ENCODE measurements around the gene TNP2.
A peak's percentile ranks its signal among the peaks of the same experiment; 100 is the strongest.
"Not testable (repeated sequence)": the region's sequence is repeated elsewhere in the genome, so short reads cannot be mapped to it uniquely, and the experiment has no call there.

The TNP2 gene

DNA sequence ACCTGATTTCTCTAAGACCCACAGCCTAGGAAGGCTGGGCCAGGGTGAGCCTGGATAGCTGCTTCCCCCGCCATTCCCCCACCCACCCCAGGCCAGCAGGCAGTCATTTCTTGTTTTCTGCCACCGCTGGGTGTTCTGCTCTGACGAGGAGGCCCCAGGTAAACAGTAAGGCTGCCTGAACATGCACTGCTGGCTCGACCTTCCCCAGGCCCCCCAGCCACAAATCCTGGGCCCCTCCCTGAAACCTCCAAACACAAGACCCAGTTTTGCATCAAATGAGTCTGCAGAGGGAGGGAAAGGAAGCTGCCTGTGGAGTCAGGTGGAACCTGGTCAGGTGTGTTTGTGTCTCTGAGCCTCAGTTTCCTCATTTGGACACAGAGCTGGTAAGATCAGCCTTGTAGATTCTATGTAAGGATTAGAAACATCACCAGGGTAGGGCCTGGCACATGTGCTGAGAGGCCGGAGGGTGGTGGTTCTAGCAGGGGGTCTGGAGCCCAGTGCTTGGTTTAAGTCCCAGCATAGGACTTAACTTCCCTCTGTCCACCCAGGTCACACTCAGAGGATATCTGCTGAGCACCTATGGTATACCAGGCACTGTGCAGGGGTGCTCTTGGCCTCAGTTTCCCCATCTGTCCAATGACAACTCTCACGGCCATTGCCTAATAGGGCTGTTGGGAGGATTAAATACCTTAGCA, 30.9 kb upstream of the TNP2 start:
- no peak for DNase-seq (ENCODE audit: low read depth)

DNA sequence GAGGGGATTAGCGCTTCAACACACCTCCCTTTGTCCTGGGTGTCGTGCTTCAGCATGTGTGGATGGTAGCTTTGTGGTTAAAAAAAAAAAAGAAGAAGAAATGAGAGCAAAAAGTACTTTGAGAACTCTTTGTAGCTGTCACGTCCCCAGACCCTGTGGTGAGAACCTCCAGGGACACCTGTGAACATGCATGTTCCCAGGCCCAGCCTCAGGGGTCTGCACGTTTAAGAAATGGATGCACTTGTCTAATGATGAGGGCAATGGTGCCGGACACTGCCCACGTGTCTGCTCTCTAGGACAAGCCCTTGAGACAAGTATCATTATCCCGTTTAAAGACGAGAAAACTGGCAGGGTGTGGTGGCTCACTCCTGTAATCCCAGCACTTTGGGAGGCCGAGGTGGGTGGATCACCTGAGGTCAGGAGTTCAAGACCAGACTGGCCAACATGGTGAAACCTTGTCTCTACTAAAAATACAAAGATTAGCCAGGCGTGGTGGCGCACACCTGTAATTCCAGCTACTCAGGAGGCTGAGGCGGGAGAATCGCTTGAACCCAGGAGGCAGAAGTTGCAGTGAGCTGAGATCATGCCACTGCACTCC, 29.9 kb upstream of the TNP2 start:
- DNase-seq (ENCODE audit: low read depth) = not testable (repeated sequence)

- no peak for DNase-seq (ENCODE audit: low read depth)
Measured at GRCh38 chr16:11298143-11298900, 29.2 kb upstream of the TNP2 start.

DNA sequence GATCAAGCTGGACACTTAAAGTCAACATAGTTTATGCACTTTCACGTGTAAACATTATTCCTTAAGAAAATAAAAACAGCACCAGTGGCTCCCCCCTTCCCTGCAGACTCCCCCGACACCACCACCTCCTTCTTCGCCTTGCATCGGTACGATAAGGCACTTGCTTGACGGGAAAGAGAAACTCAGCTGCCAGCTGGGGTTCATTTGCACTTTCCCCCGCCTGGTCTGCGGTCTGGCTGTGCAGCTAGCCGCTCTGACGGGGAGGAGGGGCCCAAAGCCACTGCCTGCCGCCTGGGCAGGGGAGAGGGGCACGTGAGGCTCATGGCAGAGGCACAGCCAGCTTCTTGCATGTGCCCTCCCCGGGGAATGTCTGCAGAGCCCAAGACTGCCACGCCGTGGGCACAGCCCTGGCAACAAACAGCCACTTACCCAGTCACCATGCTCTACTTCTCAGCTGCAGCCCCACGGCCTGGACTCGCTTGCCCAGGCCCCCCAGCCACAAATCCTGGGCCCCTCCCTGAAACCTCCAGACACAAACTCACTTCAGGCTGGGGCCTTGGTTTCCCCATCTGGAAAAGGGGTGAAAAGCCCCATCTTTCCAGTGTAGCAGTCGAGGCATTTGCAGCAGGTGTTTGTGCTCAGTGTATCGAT, 28.5 kb upstream of the TNP2 start:
- DNase-seq (ENCODE audit: low read depth) = peak; percentile 37

DNA sequence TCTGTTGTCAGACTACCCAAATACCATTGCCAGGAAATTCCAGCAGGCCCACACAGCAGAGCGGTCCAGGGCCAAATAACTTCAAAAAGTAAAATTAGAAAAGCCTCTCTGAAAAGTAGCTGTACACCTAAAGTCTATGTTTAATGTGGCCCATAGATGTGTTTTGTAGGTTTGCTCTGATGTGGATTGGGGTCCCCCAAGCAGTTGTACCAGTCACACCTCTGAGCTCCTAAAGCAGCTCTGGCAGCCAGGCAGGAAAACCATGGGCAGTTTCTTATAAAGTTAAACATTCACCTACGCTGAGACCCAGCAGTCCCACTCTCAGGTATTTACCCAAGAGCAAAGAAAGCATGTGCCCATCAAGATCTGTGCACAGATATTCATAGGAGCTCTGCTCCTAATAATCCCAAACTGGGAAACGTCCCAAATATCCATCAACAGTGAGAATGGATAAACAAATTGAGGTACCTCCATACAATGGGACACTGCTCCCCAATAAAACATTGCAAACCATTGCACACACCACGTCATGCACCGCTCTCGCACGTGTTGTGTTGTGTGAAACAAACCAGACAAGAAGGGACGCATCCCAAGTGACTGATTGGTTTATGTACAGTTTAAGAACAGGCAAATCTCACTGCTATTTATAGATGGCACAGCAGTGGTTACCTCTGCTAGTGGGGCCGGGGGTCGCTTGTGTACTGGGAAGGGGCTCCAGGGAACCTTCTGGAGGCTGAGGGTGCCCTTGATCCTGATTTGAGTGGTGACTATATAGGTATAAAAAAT, 27.8 kb upstream of the TNP2 start:
- DNase-seq (ENCODE audit: low read depth) = no peak

DNA sequence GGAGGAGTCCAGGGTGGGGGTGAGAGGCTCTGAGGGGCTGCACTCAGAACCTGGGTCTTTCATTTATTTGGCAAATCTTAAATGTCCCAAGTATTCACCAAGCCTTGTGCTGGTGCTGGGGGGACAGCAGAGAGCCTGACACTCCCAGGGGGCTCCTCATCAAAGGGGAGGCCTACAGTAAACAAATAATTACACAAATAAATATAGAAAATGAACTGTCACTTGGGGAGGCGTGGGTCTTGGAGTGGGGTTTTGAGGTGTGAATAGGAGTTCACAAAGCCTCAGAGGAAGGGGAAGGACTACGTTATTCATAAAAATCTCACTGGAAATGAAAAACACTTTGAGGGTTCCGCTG, 27.2 kb upstream of the TNP2 start:
- DNase-seq (ENCODE audit: low read depth) = no peak

- DNase-seq (ENCODE audit: low read depth) = no peak
Measured at GRCh38 chr16:11295672-11296071, 26.5 kb upstream of the TNP2 start.

DNA sequence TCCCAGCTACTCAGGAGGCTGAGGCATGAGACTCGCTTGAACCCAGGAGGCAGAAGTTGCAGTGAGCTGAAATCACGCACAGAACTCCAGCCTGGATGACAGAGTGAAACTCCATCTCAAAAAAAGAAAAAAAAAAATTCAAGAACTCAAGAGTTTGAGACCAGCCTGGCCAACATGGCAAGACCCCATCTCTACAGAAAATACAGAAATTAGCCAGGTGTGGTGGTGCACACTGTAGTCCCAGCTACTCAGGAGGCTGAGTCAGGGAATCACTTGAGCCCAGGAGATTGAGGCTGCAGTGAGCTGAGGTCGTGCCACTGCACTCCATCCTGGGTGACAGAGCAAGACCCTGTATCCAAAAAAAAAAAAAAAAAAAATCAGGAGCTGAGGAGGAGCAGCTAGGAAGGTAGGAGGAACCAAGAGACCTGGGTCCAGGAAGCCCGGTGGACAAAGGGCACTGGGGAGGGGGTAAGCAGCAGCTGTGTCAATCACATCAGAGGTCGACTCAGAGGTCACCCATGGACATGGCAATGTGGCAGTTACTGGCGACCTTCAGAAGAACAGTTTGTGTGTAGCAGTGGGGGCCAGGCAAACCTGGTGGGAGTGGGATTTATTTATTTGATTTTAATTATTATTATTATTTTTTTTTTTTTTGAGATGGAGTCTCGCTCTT, 23.1 kb upstream of the TNP2 start:
- no peak for DNase-seq (ENCODE audit: low read depth)

- DNase-seq (ENCODE audit: low read depth) = no peak
Measured at GRCh38 chr16:11291091-11291703, 22.1 kb upstream of the TNP2 start.

- no peak for DNase-seq (ENCODE audit: low read depth)
Measured at GRCh38 chr16:11290102-11290893, 21.2 kb upstream of the TNP2 start.

GRCh38 chr16:11289696-11290095, 20.6 kb upstream of the TNP2 start:
- not testable (repeated sequence) for DNase-seq (ENCODE audit: low read depth)

DNA sequence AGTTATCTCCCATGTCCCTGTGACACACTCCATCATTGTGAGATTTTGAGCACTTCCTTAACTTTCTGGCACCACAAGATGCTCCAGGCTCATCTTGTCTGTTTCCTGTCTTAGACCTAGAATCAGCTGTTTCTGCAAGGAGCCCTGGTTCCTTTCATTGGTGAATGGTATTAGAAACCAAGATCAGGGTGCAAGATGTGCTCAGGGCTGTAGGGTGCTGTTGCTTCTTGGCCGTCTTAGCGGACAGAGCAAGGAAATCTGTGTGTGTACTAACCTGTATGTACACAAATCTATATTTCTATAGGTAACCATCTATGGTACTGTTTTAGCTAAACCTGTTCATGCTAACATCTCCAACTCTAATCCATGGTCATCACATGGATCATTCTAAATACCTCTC, 20.1 kb upstream of the TNP2 start:
- DNase-seq (ENCODE audit: low read depth) = no peak

- DNase-seq (ENCODE audit: low read depth) = no peak
Measured at GRCh38 chr16:11285842-11286241, 16.7 kb upstream of the TNP2 start.

GRCh38 chr16:11283820-11284248, 14.7 kb upstream of the TNP2 start:
- no peak for DNase-seq (ENCODE audit: low read depth)

DNA sequence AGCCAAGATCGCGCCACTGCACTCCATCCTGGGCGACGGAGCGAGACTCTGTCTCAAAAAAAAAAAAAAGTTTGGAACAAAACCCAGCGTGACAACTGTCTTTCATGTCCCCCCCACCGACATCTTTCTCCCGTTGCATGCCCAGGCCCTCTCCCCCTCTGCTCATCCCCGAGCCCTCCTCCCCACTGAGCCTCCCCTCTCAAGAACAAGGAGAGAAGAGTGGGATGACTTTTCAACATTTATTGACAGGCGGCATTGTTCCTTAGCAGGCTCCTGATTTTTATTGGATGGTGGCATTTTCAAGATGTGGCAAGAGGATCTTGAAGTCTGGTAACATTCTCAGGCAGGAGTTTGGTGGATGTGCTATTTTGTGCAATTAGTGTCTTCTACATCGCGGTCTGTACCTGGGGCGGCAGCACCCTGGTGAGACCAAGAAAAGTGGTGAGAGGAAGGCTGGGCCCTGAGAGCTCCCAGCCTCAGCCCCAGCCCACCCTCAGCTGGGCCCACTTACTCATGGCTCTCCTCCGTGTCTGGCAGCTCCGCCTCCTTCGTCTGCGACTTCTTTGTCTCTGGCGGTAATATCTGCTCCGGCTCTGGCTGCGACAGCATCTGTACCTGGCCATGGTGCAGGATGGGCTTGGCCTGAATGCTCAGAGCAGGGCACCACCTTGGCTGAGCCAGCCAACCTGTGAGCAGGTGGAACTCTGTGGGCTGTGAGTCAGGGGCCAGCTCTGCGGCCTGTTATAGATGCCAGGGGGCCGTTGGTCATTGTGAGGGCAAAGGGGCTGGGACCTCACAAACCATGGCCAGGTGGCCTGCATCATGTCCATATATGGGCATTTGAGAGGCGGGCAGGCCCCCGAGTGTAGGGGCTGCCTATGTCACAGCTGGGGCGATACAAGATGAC, 11.7 kb upstream of the TNP2 start, which contains the start of gene PRM1:
Gene PRM1 (minus strand): TSS at position 715 of the 907 bp plus-strand sequence. CDS start 92 bp downstream, at position 623.
- no peak for DNase-seq (ENCODE audit: low read depth)

DNA sequence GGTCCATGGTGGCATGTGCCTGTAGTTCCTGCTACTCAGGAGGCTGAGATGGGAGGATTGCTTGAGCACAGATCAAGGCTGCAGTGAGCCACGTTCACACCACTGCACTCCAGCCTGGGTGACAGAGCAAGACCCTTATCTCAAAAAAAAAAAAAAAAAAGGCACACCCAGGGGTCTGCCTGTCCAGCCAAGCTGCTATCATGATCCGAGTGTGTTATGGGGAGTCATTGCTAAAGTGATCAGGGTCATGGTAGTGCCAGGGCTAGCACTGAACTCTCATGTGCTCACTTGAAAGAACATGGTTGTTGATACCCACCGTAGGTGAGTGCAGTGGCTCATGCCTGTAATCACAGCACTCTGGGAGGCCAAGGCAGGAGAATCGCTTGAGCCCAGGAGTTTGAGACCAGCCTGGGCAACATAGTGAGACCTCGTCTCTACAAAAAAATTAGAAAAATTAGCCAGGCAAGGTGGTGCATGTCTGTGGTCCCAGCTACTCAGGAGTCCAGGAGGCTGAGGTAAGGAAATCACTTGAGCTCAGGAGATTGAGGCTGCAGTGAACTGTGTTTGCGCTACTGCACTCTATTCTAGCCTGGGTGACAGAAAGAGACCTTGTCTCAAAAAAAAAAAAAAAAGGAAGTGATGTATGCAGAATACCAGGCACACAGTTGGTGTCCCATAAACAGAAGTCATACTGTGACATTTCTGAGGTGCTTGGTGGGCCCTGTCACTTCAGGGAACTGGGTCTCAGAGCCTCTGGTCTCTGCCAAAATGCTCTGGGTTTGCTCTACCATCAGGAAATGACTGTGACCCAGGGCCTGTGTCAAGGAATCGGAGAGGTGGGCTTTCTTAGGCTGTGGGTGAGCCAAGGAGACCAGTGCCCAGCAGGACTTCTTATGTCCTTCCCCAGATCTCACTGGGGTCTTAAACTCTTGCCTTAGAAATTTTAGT, 9.8 kb upstream of the TNP2 start:
- DNase-seq (ENCODE audit: low read depth) = no peak

GRCh38 chr16:11277607-11278337, 8.6 kb upstream of the TNP2 start:
- no peak for DNase-seq (ENCODE audit: low read depth)

Data from activated T-helper 1 cell treated with Interleukin-2 at 50 U/mL for 16 hours (primary cell).